K562 (cell line): ENCODE results near the gene TMEM79. TPM values are rescaled to one million over a fixed set of nuclear protein-coding genes. Genes with fewer than 3 reads are reported as not detected.

ENCODE experiments used
- CEBPG ChIP-seq, 3 experiments: fragments of 200-800 bp in 1 of 3; sonication (Bioruptor generic) in 1 of 3; sonication (generic) in 1 of 3; formaldehyde crosslinking in 1 of 3; IDR thresholded peaks in 2 of 3; conservative IDR thresholded peaks in 1 of 3; 2 replicates each; pipeline versions ENCODE4 v1.6.1 to v1.8.0; 2016 to 2022; ENCODE audit warnings: missing compliant biosample characterization in 2 of 3, missing genetic modification characterization in 2 of 3, mild to moderate bottlenecking in 1 of 3, missing genetic modification reagents in 1 of 3
- CHD2 ChIP-seq: IDR thresholded peaks from 2 replicates; pipeline ENCODE4 v1.6.1; 2011; ENCODE audit warnings: low read depth, low read length
- EGR1 ChIP-seq: fragments of 450-650 bp; conservative IDR thresholded peaks from 2 replicates; pipeline ENCODE4 v1.6.1; 2017; ENCODE audit warnings: mild to moderate bottlenecking
- HOXB6 ChIP-seq: fragments of 250-450 bp; sonication (Bioruptor Pico); IDR thresholded peaks from 2 replicates; pipeline ENCODE4 v1.5.1; 2022; ENCODE audit warnings: mild to moderate bottlenecking, borderline replicate concordance
- ID3 ChIP-seq, 2 experiments: fragments of 250-450 bp in 1 of 2; fragments of 450-650 bp in 1 of 2; sonication (Bioruptor Pico) in 1 of 2; IDR thresholded peaks; 2 replicates each; pipeline versions ENCODE4 v1.6.1 to v1.8.0; 2016 to 2021; ENCODE audit warnings: mild to moderate bottlenecking in 2 of 2, moderate library complexity in 2 of 2, missing compliant biosample characterization in 1 of 2, missing genetic modification characterization in 1 of 2
- JUNB ChIP-seq: fragments of 450-650 bp; formaldehyde crosslinking; conservative IDR thresholded peaks from 2 replicates; pipeline ENCODE4 v1.4.0; 2020; ENCODE audit warnings: mild to moderate bottlenecking
- PHB ChIP-seq: fragments of 250-450 bp; sonication (Bioruptor Pico); IDR thresholded peaks from 2 replicates; pipeline ENCODE4 v1.5.0; 2021
- PHB2 ChIP-seq: fragments of 450-650 bp; IDR thresholded peaks from 2 replicates; pipeline ENCODE4 v1.6.1; 2017; ENCODE audit warnings: low read depth
- SIRT6 ChIP-seq: IDR thresholded peaks from one replicate; pipeline ENCODE4 v1.6.1; 2012; ENCODE audit warnings: low read depth, mild to moderate bottlenecking, control low read depth, inconsistent platforms, low read length, moderate library complexity
- SREBF2 ChIP-seq: sonication (generic); formaldehyde crosslinking; IDR thresholded peaks from 2 replicates; pipeline ENCODE4 v1.4.0; 2020; ENCODE audit warnings: mild to moderate bottlenecking, missing genetic modification reagents
- TCFL5 ChIP-seq: fragments of 250-450 bp; sonication (Bioruptor Pico); conservative IDR thresholded peaks from 2 replicates; pipeline ENCODE4 v1.6.1; 2021; ENCODE audit warnings: mild to moderate bottlenecking, moderate library complexity, matching md5 sums
- U2AF1 ChIP-seq: fragments of 200-400 bp; formaldehyde crosslinking; optimal IDR thresholded peaks from 2 replicates; pipeline ENCODE3; 2017; ENCODE audit warnings: mild to moderate bottlenecking, low read depth, low read length, moderate library complexity
- USF1 ChIP-seq: sonication (generic); formaldehyde crosslinking; IDR thresholded peaks from 2 replicates; pipeline ENCODE4 v1.9.0; 2022; ENCODE audit warnings: mild to moderate bottlenecking, missing genetic modification reagents
- YBX1 ChIP-seq: fragments of 450-650 bp; IDR thresholded peaks from 2 replicates; pipeline ENCODE4 v1.7.1; 2016; ENCODE audit warnings: mild to moderate bottlenecking
- ZNF174 ChIP-seq: fragments of 250-450 bp; sonication (Bioruptor Pico); IDR thresholded peaks from 2 replicates; pipeline ENCODE4 v1.4.0; 2020; ENCODE audit warnings: mild to moderate bottlenecking
- ZNF717 ChIP-seq: fragments of 250-450 bp; sonication (Bioruptor Pico); IDR thresholded peaks from 2 replicates; pipeline ENCODE4 v1.5.0; 2021
- polyA plus RNA-seq, 8 experiments: library from polyadenylated mRNA; depleted of rRNA in 4 of 8; stranded (reverse) in 5 of 8; unstranded in 3 of 8; fragments of >200 nt; fragmentation: Nextera tagmentation in 2 of 8; fragmentation: Illumina TruSeq in 1 of 8; extraction: Ambion mirVana in 2 of 8; extraction: Trizol in 1 of 8; gene quantifications; 2 replicates each; pipeline versions ENCODE4 v1.2.1 to v1.2.3, GENCODE V29; 2011 to 2014; ENCODE audit warnings: inconsistent platforms in 1 of 8, missing spikeins in 1 of 8
- total RNA-seq, 7 experiments: library from RNA; depleted of rRNA in 6 of 7; stranded (reverse); fragments of >200 nt in 6 of 7; fragmentation: Illumina TruSeq in 2 of 7; extraction: Trizol in 2 of 7; gene quantifications; 2 replicates each; pipeline versions ENCODE4 v1.2.1 to v1.2.3, GENCODE V29; 2011 to 2021; ENCODE audit warnings: low replicate concordance in 1 of 7
- TF ChIP-seq, protein P1 (sequence below), 2 experiments: fragments of 450-650 bp in 1 of 2; sonication (generic) in 1 of 2; formaldehyde crosslinking in 1 of 2; IDR thresholded peaks; 2 replicates each; pipeline versions ENCODE4 v1.7.1 to v1.9.0; 2016 to 2022; ENCODE audit warnings: inconsistent platforms in 1 of 2, mild to moderate bottlenecking in 1 of 2, missing genetic modification reagents in 1 of 2
- TF ChIP-seq, protein P2 (sequence below): fragments of 250-450 bp; sonication (Bioruptor Pico); IDR thresholded peaks from 2 replicates; pipeline ENCODE4 v1.8.0; 2021; ENCODE audit warnings: mild to moderate bottlenecking, moderate library complexity

TMEM79 gene
- total and polyA plus RNA-seq, 9 of the 15 experiments (the other 6 are each of a cell fraction or from before 2014, with no cell fraction given) = 0.69 to 6.8 (median 4.0) TPM

GRCh38 chr1:156281281-156281680, 2.8 kb upstream of the TMEM79 start (continued):
- TF ChIP-seq USF1 (CRISPR knock-in tag) (peak; percentile 78), SREBF2 (CRISPR knock-in tag) (no peak), PHB (no peak), SIRT6 (no peak), TCFL5 (CRISPR knock-in tag) (no peak), PHB2 (no peak), ZNF174 (CRISPR knock-in tag) (no peak), YBX1 (no peak), EGR1 (peak; percentile 81), HOXB6 (CRISPR knock-in tag) (no peak), CHD2 (no peak), CEBPG (CRISPR knock-in tag; IDR thresholded peaks at IDR 0.05) (no peak), CEBPG (tag; conservative IDR thresholded peaks at IDR 0.05 in 1 of 2, IDR thresholded peaks at IDR 0.05 in 1 of 2) (no peak), ID3 (CRISPR knock-in tag; IDR thresholded peaks at IDR 0.05) (no peak), ID3 (tag; IDR thresholded peaks at IDR 0.05) (no peak), U2AF1 (no peak), ZNF717 (CRISPR knock-in tag) (no peak), JUNB (CRISPR knock-in tag) (no peak)
- TF ChIP-seq, protein P1, sequence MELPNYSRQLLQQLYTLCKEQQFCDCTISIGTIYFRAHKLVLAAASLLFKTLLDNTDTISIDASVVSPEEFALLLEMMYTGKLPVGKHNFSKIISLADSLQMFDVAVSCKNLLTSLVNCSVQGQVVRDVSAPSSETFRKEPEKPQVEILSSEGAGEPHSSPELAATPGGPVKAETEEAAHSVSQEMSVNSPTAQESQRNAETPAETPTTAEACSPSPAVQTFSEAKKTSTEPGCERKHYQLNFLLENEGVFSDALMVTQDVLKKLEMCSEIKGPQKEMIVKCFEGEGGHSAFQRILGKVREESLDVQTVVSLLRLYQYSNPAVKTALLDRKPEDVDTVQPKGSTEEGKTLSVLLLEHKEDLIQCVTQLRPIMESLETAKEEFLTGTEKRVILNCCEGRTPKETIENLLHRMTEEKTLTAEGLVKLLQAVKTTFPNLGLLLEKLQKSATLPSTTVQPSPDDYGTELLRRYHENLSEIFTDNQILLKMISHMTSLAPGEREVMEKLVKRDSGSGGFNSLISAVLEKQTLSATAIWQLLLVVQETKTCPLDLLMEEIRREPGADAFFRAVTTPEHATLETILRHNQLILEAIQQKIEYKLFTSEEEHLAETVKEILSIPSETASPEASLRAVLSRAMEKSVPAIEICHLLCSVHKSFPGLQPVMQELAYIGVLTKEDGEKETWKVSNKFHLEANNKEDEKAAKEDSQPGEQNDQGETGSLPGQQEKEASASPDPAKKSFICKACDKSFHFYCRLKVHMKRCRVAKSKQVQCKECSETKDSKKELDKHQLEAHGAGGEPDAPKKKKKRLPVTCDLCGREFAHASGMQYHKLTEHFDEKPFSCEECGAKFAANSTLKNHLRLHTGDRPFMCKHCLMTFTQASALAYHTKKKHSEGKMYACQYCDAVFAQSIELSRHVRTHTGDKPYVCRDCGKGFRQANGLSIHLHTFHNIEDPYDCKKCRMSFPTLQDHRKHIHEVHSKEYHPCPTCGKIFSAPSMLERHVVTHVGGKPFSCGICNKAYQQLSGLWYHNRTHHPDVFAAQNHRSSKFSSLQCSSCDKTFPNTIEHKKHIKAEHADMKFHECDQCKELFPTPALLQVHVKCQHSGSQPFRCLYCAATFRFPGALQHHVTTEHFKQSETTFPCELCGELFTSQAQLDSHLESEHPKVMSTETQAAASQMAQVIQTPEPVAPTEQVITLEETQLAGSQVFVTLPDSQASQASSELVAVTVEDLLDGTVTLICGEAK (IDR thresholded peaks at IDR 0.05) = no peak
- TF ChIP-seq, protein P1 (CRISPR knock-in tag; IDR thresholded peaks at IDR 0.05) = no peak
- TF ChIP-seq, protein P2, sequence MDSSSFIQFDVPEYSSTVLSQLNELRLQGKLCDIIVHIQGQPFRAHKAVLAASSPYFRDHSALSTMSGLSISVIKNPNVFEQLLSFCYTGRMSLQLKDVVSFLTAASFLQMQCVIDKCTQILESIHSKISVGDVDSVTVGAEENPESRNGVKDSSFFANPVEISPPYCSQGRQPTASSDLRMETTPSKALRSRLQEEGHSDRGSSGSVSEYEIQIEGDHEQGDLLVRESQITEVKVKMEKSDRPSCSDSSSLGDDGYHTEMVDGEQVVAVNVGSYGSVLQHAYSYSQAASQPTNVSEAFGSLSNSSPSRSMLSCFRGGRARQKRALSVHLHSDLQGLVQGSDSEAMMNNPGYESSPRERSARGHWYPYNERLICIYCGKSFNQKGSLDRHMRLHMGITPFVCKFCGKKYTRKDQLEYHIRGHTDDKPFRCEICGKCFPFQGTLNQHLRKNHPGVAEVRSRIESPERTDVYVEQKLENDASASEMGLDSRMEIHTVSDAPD (CRISPR knock-in tag) = no peak
